Measurements from ENCODE around the gene POLD3. TPM values are rescaled to one million over a fixed set of nuclear protein-coding genes. Genes with fewer than 3 reads are reported as not detected.

Gene POLD3
- total RNA-seq, 1 donor from 2014 or later: 11.0 TPM

DNA sequence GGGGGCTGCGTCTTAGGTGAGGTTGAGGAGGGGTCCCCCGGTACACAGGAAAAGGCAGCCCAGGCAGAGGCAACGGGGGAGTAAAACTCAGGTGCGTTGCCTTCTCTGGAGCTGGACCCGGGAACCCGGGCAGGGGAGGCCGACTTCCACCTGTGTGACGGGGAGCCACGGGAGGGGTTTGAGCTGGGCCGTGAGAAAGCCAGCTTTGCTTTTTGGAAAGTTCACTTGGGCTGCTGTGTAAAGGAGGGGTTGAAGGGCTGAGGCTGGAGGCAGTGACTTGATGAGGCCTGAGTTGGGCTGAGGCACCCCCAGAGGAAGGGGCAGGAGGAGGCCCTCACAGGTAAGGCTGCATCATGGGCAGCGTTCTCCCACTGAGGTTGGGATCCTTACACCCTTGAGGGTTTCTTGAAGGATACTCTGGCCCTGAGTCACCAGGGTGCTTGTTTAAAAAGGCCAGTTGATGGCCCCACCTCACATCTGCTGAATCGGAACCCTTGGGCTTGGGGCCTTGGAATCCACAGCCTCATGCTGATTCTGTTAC is 91.6 kb downstream of the POLD3 start:
- Histone ChIP-seq H3K4me3 (ENCODE audit: low read length in 3 of 3) (peak overlapping the region in 2 of 3 donors; percentile 58 to 66), H3K9ac (ENCODE audit: low read depth in 1 of 3, low read length in 3 of 3) (peak overlapping the region in 2 of 3 donors; percentile 70 to 77), H3K36me3 (ENCODE audit: control insufficient read depth in 3 of 3, insufficient read depth in 3 of 3, low read length in 3 of 3) (no peaks in the 10 kb centered on the region), H3K27ac (ENCODE audit: low read depth, low read length) (peak overlapping the region; percentile 64), H3K4me1 (ENCODE audit: control insufficient read depth in 3 of 3, insufficient read depth in 3 of 3, low read length in 3 of 3) (peaks cover 16 to 34% (median 22%) of the 10 kb centered on the region in 3 donors), H3K9me3 (ENCODE audit: control insufficient read depth in 3 of 3, low read length in 3 of 3) (no peaks in the 10 kb centered on the region), H3K27me3 (ENCODE audit: control insufficient read depth in 3 of 3, insufficient read depth in 3 of 3, low read length in 3 of 3) (no peaks in the 10 kb centered on the region)

DNA sequence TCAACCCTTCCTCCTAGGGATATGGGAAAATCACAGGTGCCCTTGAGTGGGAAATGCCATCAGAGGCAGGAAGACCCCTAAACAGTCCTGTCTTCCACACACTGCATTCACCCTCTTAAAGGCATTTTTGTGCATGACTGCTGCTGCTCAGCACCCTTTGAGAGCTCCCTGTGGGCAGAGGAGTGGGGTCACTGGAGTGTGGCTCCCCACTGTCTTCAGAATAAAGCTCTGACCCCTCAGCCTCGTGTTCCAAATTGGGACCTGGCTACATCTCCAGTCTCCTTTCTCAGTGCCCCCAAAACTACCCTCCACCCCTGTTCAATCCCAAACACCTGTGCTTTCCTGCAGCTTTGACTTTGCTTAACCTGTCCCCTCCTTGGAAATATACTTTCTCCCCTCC is 92.3 kb downstream of the POLD3 start:
- no peak overlapping the region for H3K4me3 ChIP-seq (ENCODE audit: low read length in 3 of 3)
- H3K27ac ChIP-seq (ENCODE audit: low read depth, low read length): no peak overlapping the region
- H3K27me3 ChIP-seq (ENCODE audit: control insufficient read depth in 3 of 3, insufficient read depth in 3 of 3, low read length in 3 of 3): no peaks in the 10 kb centered on the region
- no peaks in the 10 kb centered on the region for H3K36me3 ChIP-seq (ENCODE audit: control insufficient read depth in 3 of 3, insufficient read depth in 3 of 3, low read length in 3 of 3)
- H3K4me1 ChIP-seq (ENCODE audit: control insufficient read depth in 3 of 3, insufficient read depth in 3 of 3, low read length in 3 of 3): peaks cover 16 to 34% (median 22%) of the 10 kb centered on the region in 3 donors
- H3K9me3 ChIP-seq (ENCODE audit: control insufficient read depth in 3 of 3, low read length in 3 of 3): no peaks in the 10 kb centered on the region
- no peak overlapping the region for H3K9ac ChIP-seq (ENCODE audit: low read depth in 1 of 3, low read length in 3 of 3)

DNA sequence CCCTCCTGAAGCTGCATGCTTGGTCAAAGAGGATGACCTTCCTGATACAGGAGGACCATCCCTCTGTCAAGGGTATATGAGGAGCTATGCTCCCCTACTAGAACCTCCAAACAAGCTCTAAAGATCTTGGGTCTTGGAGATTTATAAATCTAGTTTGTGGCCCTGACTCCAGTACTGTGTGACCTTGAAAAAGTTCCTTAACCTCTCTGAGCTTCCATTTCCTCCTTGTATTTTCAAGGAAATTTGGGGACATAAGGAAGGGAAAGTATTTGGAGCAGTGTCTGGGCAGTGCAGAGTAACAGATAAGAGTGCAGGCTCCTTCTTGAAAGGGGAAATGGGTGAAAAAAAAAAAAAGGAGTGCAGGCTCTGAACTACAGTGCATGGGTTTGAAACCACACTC is 93.0 kb downstream of the POLD3 start:
- peaks cover 16 to 34% (median 22%) of the 10 kb centered on the region in 3 donors for H3K4me1 ChIP-seq (ENCODE audit: control insufficient read depth in 3 of 3, insufficient read depth in 3 of 3, low read length in 3 of 3)
- H3K9me3 ChIP-seq (ENCODE audit: control insufficient read depth in 3 of 3, low read length in 3 of 3): no peaks in the 10 kb centered on the region
- H3K4me3 ChIP-seq (ENCODE audit: low read length in 3 of 3): no peak overlapping the region
- H3K9ac ChIP-seq (ENCODE audit: low read depth in 1 of 3, low read length in 3 of 3): no peak overlapping the region
- H3K27me3 ChIP-seq (ENCODE audit: control insufficient read depth in 3 of 3, insufficient read depth in 3 of 3, low read length in 3 of 3): no peaks in the 10 kb centered on the region
- no peak overlapping the region for H3K27ac ChIP-seq (ENCODE audit: low read depth, low read length)
- no peaks in the 10 kb centered on the region for H3K36me3 ChIP-seq (ENCODE audit: control insufficient read depth in 3 of 3, insufficient read depth in 3 of 3, low read length in 3 of 3)

DNA sequence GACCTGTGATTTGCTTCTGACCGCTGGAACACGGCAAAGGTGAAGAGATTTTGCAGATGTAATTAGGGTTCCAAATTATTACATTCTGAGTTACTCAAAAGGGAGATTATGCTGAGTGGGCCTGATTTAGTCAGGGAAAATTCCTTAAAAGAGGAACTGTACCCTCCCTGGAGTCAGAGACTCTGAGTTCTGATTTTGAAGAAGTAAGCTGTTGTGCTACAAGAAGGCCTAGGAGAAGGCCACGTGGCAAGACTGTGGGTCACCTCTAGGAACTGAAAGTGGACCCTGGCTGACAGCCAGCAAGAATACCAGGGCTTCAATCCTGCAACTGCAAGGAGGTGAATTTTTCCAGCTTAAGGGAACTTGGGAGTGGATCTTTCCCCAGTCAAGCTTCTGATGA is 93.5 kb downstream of the POLD3 start:
- Histone ChIP-seq H3K27ac (ENCODE audit: low read depth, low read length) (no peak overlapping the region), H3K4me1 (ENCODE audit: control insufficient read depth in 3 of 3, insufficient read depth in 3 of 3, low read length in 3 of 3) (peaks cover 16 to 33% (median 22%) of the 10 kb centered on the region in 3 donors)

DNA sequence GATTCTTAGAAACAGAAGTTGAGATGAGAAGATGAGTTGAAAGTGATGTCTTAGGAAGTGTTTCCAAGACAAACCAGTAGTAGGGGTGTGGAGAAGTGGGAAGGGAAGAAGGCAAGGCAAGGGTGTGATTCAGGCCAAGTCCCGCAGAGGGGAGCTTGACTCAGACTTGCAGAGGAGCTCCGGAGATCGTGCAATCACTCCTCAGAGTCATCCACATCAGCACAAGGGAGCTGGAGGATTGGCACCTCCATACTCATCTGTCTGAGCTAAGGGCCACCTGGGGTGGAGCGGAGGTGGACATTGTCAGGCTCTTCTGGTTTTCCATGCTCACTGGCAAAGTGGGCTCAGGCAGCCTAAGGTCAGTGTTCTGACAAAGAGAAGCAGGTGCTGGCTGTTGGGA is 94.4 kb downstream of the POLD3 start:
- Histone ChIP-seq H3K4me3 (ENCODE audit: low read length in 3 of 3) (no peak overlapping the region), H3K27ac (ENCODE audit: low read depth, low read length) (no peak overlapping the region), H3K9ac (ENCODE audit: low read depth in 1 of 3, low read length in 3 of 3) (no peak overlapping the region), H3K27me3 (ENCODE audit: control insufficient read depth in 3 of 3, insufficient read depth in 3 of 3, low read length in 3 of 3) (no peaks in the 10 kb centered on the region), H3K4me1 (ENCODE audit: control insufficient read depth in 3 of 3, insufficient read depth in 3 of 3, low read length in 3 of 3) (peaks cover 10 to 24% (median 15%) of the 10 kb centered on the region in 3 donors), H3K36me3 (ENCODE audit: control insufficient read depth in 3 of 3, insufficient read depth in 3 of 3, low read length in 3 of 3) (no peaks in the 10 kb centered on the region), H3K9me3 (ENCODE audit: control insufficient read depth in 3 of 3, low read length in 3 of 3) (no peaks in the 10 kb centered on the region)

More for the DNA sequence above, 93.5 kb downstream of the POLD3 start:
- Histone ChIP-seq H3K36me3 (ENCODE audit: control insufficient read depth in 3 of 3, insufficient read depth in 3 of 3, low read length in 3 of 3) (no peaks in the 10 kb centered on the region), H3K9ac (ENCODE audit: low read depth in 1 of 3, low read length in 3 of 3) (no peak overlapping the region), H3K9me3 (ENCODE audit: control insufficient read depth in 3 of 3, low read length in 3 of 3) (no peaks in the 10 kb centered on the region), H3K4me3 (ENCODE audit: low read length in 3 of 3) (no peak overlapping the region), H3K27me3 (ENCODE audit: control insufficient read depth in 3 of 3, insufficient read depth in 3 of 3, low read length in 3 of 3) (no peaks in the 10 kb centered on the region)

DNA sequence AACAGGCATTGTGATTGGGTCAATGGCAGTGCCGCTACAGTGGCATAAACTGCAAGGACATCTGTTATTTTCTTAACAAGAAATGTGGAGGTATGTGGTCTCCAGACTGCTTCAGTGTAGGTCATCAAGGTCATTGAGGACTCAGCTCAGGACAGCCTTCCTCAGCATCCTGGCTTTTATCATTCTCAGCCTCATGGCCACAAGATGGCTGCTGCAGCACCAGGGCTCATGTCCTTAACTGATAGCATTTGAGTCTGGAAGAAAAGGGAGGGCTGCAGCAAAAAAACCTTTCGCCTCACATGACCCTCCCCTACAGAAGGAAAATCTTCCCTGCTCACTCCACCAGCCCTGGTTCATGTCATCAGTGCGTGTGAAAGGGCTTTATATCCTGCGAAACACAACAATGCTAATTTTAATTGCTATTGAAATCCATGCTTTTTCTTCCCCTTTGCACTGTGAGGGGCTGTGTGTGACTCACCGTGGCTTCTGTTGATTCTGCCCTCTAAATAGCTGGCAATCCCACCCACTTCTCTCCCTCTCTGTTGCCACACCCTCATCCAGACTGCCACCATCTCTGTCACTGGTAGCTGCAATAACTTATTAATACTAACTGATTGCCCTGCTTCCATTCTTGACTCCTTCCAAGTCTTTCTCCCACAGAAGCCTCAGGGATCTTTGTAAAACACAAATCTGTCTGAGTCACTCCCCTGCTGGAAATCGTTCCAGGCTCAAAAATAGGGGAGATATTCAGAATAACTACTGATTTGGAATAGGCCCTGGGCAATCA is 95.0 kb downstream of the POLD3 start:
- Histone ChIP-seq H3K4me1 (ENCODE audit: control insufficient read depth in 3 of 3, insufficient read depth in 3 of 3, low read length in 3 of 3) (peaks cover 3 to 18% (median 9%) of the 10 kb centered on the region in 3 donors), H3K27me3 (ENCODE audit: control insufficient read depth in 3 of 3, insufficient read depth in 3 of 3, low read length in 3 of 3) (no peaks in the 10 kb centered on the region), H3K9ac (ENCODE audit: low read depth in 1 of 3, low read length in 3 of 3) (no peak overlapping the region), H3K4me3 (ENCODE audit: low read length in 3 of 3) (no peak overlapping the region), H3K27ac (ENCODE audit: low read depth, low read length) (no peak overlapping the region), H3K9me3 (ENCODE audit: control insufficient read depth in 3 of 3, low read length in 3 of 3) (no peaks in the 10 kb centered on the region), H3K36me3 (ENCODE audit: control insufficient read depth in 3 of 3, insufficient read depth in 3 of 3, low read length in 3 of 3) (no peaks in the 10 kb centered on the region)

DNA sequence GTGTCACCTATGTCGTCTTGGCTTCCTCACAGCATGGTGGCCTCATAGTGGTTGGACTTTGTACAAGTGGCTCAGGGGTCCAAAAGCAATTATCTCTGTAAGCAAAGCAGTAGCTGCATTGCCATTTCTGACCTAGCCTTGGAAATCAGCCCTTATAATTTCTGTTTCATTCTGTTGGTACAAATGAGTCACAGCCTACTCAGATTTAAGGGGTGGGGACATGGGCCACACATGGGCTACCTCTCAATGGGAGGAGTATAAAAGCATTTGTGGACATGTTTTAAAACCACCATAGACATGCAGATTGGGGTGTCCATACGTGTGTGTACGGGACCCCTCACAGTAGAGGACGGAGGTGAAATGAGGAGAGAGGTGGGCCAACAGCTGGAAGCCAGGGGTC is 97.3 kb downstream of the POLD3 start:
- Histone ChIP-seq H3K4me3 (ENCODE audit: low read length in 3 of 3) (no peak overlapping the region), H3K36me3 (ENCODE audit: control insufficient read depth in 3 of 3, insufficient read depth in 3 of 3, low read length in 3 of 3) (no peaks in the 10 kb centered on the region), H3K9me3 (ENCODE audit: control insufficient read depth in 3 of 3, low read length in 3 of 3) (no peaks in the 10 kb centered on the region), H3K9ac (ENCODE audit: low read depth in 1 of 3, low read length in 3 of 3) (no peak overlapping the region), H3K27me3 (ENCODE audit: control insufficient read depth in 3 of 3, insufficient read depth in 3 of 3, low read length in 3 of 3) (no peaks in the 10 kb centered on the region), H3K4me1 (ENCODE audit: control insufficient read depth in 3 of 3, insufficient read depth in 3 of 3, low read length in 3 of 3) (no peaks in the 10 kb centered on the region), H3K27ac (ENCODE audit: low read depth, low read length) (no peak overlapping the region)

DNA sequence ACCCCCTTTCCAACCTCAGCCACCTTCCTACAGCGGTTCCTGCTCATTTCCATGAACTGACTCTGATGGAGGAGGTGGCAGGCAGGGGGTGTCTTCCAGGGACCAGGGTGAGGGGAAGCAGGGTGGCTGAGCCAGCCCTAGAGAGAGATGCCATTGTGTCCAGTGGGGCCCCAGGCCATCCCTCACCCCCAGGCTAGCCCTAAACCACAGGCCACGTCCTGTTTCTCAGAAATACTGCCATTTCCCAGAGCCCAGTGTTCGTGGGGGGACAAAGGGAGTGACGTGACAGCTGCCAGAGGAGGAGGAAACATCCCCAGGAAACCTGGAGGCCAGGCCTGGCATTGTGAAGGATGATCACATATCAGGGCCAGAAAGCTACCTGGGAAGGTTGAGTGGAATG is 99.4 kb downstream of the POLD3 start:
- Histone ChIP-seq H3K36me3 (ENCODE audit: control insufficient read depth in 3 of 3, insufficient read depth in 3 of 3, low read length in 3 of 3) (no peaks in the 10 kb centered on the region), H3K9ac (ENCODE audit: low read depth in 1 of 3, low read length in 3 of 3) (no peak overlapping the region), H3K27me3 (ENCODE audit: control insufficient read depth in 3 of 3, insufficient read depth in 3 of 3, low read length in 3 of 3) (no peaks in the 10 kb centered on the region), H3K4me3 (ENCODE audit: low read length in 3 of 3) (no peak overlapping the region), H3K27ac (ENCODE audit: low read depth, low read length) (no peak overlapping the region), H3K9me3 (ENCODE audit: control insufficient read depth in 3 of 3, low read length in 3 of 3) (no peaks in the 10 kb centered on the region), H3K4me1 (ENCODE audit: control insufficient read depth in 3 of 3, insufficient read depth in 3 of 3, low read length in 3 of 3) (peaks cover 10 to 12% (median 11%) of the 10 kb centered on the region in 3 donors)

Small RNAs within 50 kb of the gene (small RNA-seq; reads per million reads assigned to genes)
- gene RANP3 (not detected), gene RN7SKP297 (not detected)

Other genes starting within 250 kb of the POLD3 start
- 5.2 TPM for gene PGM2L1, start 194.1 kb upstream of the POLD3 start, total RNA-seq
- gene KCNE3, start 125.0 kb upstream of the POLD3 start, total RNA-seq: 4.7 TPM
- 2.6 TPM for gene LIPT2, start 98.9 kb upstream of the POLD3 start, total RNA-seq
- gene CHRDL2, start 138.8 kb downstream of the POLD3 start, total RNA-seq: 0.52 TPM
- gene RNF169, start 156.3 kb downstream of the POLD3 start, total RNA-seq: 18.3 TPM

Measured in skeletal muscle tissue (tissue), 5 donors.